GM12864 (cell line): ENCODE results near the gene MAEA.
A peak's percentile ranks its signal among the peaks of the same experiment; 100 is the strongest.

Source experiments
- DNase-seq: peaks from one replicate; pipeline ENCODE4 v3.0.0-alpha.2; 2011; ENCODE audit warnings: low read depth
- H3K4me3 ChIP-seq: 2 replicates; pipeline ENCODE4 v1.5.1; 2011; ENCODE audit warnings: mild to moderate bottlenecking, low read depth, low read length, control low read depth
- CTCF ChIP-seq: IDR thresholded peaks from 2 replicates; pipeline ENCODE4 v1.5.1; 2011; ENCODE audit warnings: low read depth, mild to moderate bottlenecking, moderate library complexity, low read length, control low read depth, inconsistent platforms; ENCODE audit errors: missing control alignments

Gene MAEA

GRCh38 chr4:1353186-1354055, 63.7 kb downstream of the MAEA start:
- TF ChIP-seq CTCF: no peak
- DNase-seq: no peak
- no peak overlapping the region for H3K4me3 ChIP-seq

- no peak for DNase-seq
- no peak for TF ChIP-seq CTCF
- no peak overlapping the region for H3K4me3 ChIP-seq
These were observed 64.7 kb downstream of the MAEA start for GRCh38 chr4:1354136-1354982.

- H3K4me3 ChIP-seq: no peak overlapping the region
- TF ChIP-seq CTCF: no peak
- no peak for DNase-seq
These were observed 65.2 kb downstream of the MAEA start for GRCh38 chr4:1354983-1355275.

- H3K4me3 ChIP-seq: no peak overlapping the region
- DNase-seq: no peak
- TF ChIP-seq CTCF: no peak
These were observed 65.7 kb downstream of the MAEA start for GRCh38 chr4:1355378-1355777.

- peak; percentile 76 for TF ChIP-seq CTCF
- no peak overlapping the region for H3K4me3 ChIP-seq
- DNase-seq: no peak
These were observed 66.7 kb downstream of the MAEA start for GRCh38 chr4:1356181-1356998.

GRCh38 chr4:1357356-1358248, 67.9 kb downstream of the MAEA start:
- TF ChIP-seq CTCF: no peak
- H3K4me3 ChIP-seq: no peak overlapping the region
- DNase-seq: no peak
